Naive thymus-derived CD4-positive, alpha-beta T cell (primary cell): ENCODE measurements around the gene PLK5. TPM values are rescaled to one million over a fixed set of nuclear protein-coding genes. Genes with fewer than 3 reads are reported as not detected.
"Not testable (repeated sequence)": the region's sequence is repeated elsewhere in the genome, so short reads cannot be mapped to it uniquely, and the experiment has no call there.

Experiments
- ATAC-seq: fragments of 150-1000 bp; cut with Tn5 transposase; 2 replicates; pipeline ENCODE4 v1.10.0; 2021; ENCODE audit warnings: mild to moderate bottlenecking, moderate library complexity
- CTCF ChIA-PET: fragments of 350-600 bp; sonication (Branson Sonifier 250); formaldehyde crosslinking; loops from one replicate; lab custom pipeline; 2021; ENCODE audit warnings: antibody characterized with exemption; lab: Charles Lee
- POLR2A ChIA-PET: fragments of 350-600 bp; sonication (Branson Sonifier 250); formaldehyde crosslinking; loops from one replicate; lab custom pipeline; 2021; ENCODE audit warnings: antibody characterized with exemption, inconsistent platforms; lab: Charles Lee
- DNase-seq, 9 donors: peaks; one replicate each; pipeline versions ENCODE4 v3.0.0 to v3.0.0-alpha.2; 2020 to 2022; ENCODE audit warnings: mixed read lengths in 1 of 9
- H3K27ac ChIP-seq: one replicate; pipeline ENCODE4 v1.7.0; 2013; ENCODE audit warnings: mild to moderate bottlenecking, low read depth, low read length, moderate library complexity
- H3K27me3 ChIP-seq, 2 donors: one replicate each; pipeline ENCODE4 v1.7.0; 2013; ENCODE audit warnings: low read length in 2 of 2, mild to moderate bottlenecking in 2 of 2, moderate library complexity in 2 of 2; ENCODE audit not compliant: control insufficient read depth in 2 of 2, insufficient read depth in 2 of 2
- H3K36me3 ChIP-seq, 3 experiments: 1 replicate in 2 of 3; 2 replicates in 1 of 3; pipeline ENCODE4 v1.7.0; 2013; ENCODE audit warnings: low read length in 3 of 3, mild to moderate bottlenecking in 3 of 3, moderate library complexity in 1 of 3; ENCODE audit not compliant: insufficient read depth in 3 of 3, control insufficient read depth in 2 of 3
- H3K4me1 ChIP-seq, 2 donors: one replicate each; pipeline ENCODE4 v1.7.0; 2013; ENCODE audit warnings: low read length in 2 of 2, mild to moderate bottlenecking in 2 of 2, moderate library complexity in 1 of 2; ENCODE audit not compliant: control insufficient read depth in 2 of 2, insufficient read depth in 2 of 2
- H3K4me3 ChIP-seq: 2 replicates; pipeline ENCODE4 v1.7.0; 2013; ENCODE audit warnings: mild to moderate bottlenecking, low read length
- H3K9me3 ChIP-seq, 3 experiments: 1 replicate in 2 of 3; 2 replicates in 1 of 3; pipeline ENCODE4 v1.7.0; 2013; ENCODE audit warnings: low read length in 3 of 3; ENCODE audit not compliant: control insufficient read depth in 2 of 3
- H3K27ac Mint-ChIP-seq, 9 donors: one replicate each; pipeline ENCODE4 v1.8.0; 2020 to 2022; ENCODE audit warnings: mixed read lengths in 9 of 9, mild to moderate bottlenecking in 8 of 9, moderate library complexity in 5 of 9, inconsistent platforms in 2 of 9
- H3K27me3 Mint-ChIP-seq, 5 donors: one replicate each; pipeline ENCODE4 v1.8.0; 2021 to 2022; ENCODE audit warnings: mixed read lengths in 5 of 5, mild to moderate bottlenecking in 1 of 5
- H3K36me3 Mint-ChIP-seq, 5 donors: one replicate each; pipeline ENCODE4 v1.8.0; 2020 to 2022; ENCODE audit warnings: mixed read lengths in 5 of 5, mild to moderate bottlenecking in 3 of 5, inconsistent platforms in 1 of 5
- H3K4me1 Mint-ChIP-seq, 7 donors: one replicate each; pipeline ENCODE4 v1.8.0; 2020 to 2022; ENCODE audit warnings: mixed read lengths in 7 of 7, mild to moderate bottlenecking in 3 of 7, inconsistent platforms in 1 of 7
- H3K4me3 Mint-ChIP-seq, 10 donors: one replicate each; pipeline ENCODE4 v1.8.0; 2020 to 2022; ENCODE audit warnings: mild to moderate bottlenecking in 10 of 10, mixed read lengths in 10 of 10, moderate library complexity in 6 of 10, inconsistent platforms in 2 of 10
- H3K9me3 Mint-ChIP-seq, 11 donors: one replicate each; pipeline ENCODE4 v1.8.0; 2020 to 2022; ENCODE audit warnings: mixed read lengths in 11 of 11, mild to moderate bottlenecking in 4 of 11, inconsistent platforms in 1 of 11, moderate library complexity in 1 of 11
- intact Hi-C, 2 donors: fragments of 100-400 bp; cut with micrococcal nuclease; formaldehyde crosslinking; loops; one replicate each; pipeline ENCODE4 v1.15.1; 2023
- polyA plus RNA-seq, 2 donors: library from polyadenylated mRNA; unstranded; fragments of 300-500 nt; fragmentation: Illumina TruSeq; gene quantifications; one replicate each; pipeline ENCODE4 v1.2.3, GENCODE V29; 2021
- total RNA-seq, 6 experiments: library from RNA in 5 of 6; stranded (reverse) in 5 of 6; gene quantifications; 1 replicate in 5 of 6; 2 replicates in 1 of 6; pipeline ENCODE4 v1.2.3 and lab custom pipeline; 2021 to 2026

The PLK5 gene
- total and polyA plus RNA-seq, 7 experiments from 2014 or later: not detected

DNA sequence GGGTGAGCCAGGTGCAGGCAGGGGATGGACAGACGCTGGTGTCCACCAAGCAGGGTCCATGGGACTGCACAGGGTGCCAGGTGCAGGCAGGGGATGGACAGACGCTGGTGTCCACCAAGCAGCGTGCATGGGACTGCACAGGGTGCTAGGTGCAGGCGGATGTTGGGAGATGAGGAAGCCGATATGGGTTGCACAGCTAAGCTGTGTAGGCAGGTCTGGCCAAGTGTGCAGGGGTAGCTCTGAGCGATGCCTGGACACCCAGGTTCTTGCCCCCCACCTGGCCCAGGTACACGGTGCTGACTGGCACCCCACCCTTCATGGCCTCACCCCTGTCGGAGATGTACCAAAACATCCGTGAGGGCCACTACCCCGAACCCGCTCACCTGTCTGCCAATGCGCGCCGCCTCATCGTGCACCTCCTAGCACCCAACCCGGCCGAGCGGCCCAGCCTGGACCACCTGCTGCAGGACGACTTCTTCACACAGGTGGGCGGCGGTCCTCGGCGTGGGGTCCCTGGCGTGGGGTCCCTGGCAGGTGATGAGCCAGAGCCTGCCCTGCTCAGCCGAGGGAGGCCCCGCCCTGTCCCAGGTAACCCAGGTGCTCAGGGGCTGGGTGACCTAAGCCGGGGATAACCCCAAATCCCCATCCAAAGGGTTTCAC lies 3.9 kb downstream of the PLK5 start:
- H3K4me3 Mint-ChIP-seq: no peak overlapping the region
- peaks cover 0 to 9% (median 8%) of the 10 kb centered on the region in 7 donors for H3K4me1 Mint-ChIP-seq
- Histone ChIP-seq H3K4me3 (no peak overlapping the region), H3K4me1 (no peaks in the 10 kb centered on the region), H3K36me3 (no peaks in the 10 kb centered on the region), H3K27ac (no peak overlapping the region), H3K9me3 (no peaks in the 10 kb centered on the region), H3K27me3 (no peaks in the 10 kb centered on the region)
- CTCF ChIA-PET: no interaction called here
- ATAC-seq (no peak), DNase-seq (no peak)
- POLR2A ChIA-PET: no interaction called here
- no peak overlapping the region for H3K27ac Mint-ChIP-seq
- intact Hi-C loops: no loop called here
- H3K9me3 Mint-ChIP-seq: no peaks in the 10 kb centered on the region
- H3K36me3 Mint-ChIP-seq: peaks cover 0 to 4% (median 0%) of the 10 kb centered on the region in 5 donors
- peaks cover 26 to 47% (median 39%) of the 10 kb centered on the region in 5 donors for H3K27me3 Mint-ChIP-seq

DNA sequence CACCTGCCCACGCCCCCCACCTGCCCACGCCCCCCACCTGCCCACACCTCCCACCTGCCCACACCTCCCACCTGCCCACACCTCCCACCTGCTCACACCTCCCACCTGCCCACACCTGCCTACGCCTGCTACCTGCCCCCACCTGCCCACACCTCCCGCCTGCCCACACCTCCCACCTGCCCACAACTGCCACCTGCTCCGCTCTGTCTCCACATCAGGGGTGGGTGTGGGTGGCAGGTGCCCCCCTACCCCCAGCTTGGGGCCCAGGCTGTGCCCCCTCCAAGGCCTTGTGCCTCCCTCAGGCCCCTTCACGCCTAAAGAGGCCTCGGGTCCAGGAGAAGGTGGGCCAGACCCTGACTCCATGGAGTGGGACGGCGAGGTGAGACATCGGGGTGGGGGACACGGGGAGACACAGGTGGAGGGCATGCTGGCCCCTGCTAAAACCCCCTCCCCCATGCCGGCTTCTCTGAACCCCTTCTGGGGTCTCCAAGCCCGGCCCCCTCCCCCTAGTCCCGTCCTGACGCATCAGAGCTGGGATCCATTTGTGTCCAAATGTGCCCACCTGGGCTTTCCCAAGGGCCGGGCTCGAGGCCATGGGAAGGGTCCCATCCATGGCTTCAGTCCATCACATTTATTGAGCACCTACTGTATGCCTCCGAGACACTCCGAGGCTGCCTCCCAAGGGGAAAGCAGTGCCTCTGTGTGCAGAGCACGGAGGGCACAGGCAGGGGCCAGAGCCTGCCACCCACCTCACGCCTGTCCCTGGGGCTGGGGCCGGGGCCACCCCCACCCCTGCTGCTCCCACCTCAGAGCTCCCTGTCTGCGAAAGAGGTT lies 4.9 kb downstream of the PLK5 start:
- Mint-ChIP-seq H3K4me1 (peaks cover 0 to 9% (median 8%) of the 10 kb centered on the region in 7 donors), H3K27me3 (peaks cover 19 to 52% (median 32%) of the 10 kb centered on the region in 5 donors), H3K4me3 (no peak overlapping the region), H3K27ac (no peak overlapping the region), H3K36me3 (peaks cover 0 to 4% (median 0%) of the 10 kb centered on the region in 5 donors), H3K9me3 (no peaks in the 10 kb centered on the region)
- Histone ChIP-seq H3K4me1 (no peaks in the 10 kb centered on the region), H3K36me3 (no peaks in the 10 kb centered on the region), H3K27me3 (no peaks in the 10 kb centered on the region), H3K27ac (no peak overlapping the region), H3K4me3 (no peak overlapping the region), H3K9me3 (no peaks in the 10 kb centered on the region)
- ATAC-seq (no peak), DNase-seq (no peak)
- ChIA-PET POLR2A (no interaction called here), CTCF (no interaction called here)
- intact Hi-C loops: no loop called here

DNA sequence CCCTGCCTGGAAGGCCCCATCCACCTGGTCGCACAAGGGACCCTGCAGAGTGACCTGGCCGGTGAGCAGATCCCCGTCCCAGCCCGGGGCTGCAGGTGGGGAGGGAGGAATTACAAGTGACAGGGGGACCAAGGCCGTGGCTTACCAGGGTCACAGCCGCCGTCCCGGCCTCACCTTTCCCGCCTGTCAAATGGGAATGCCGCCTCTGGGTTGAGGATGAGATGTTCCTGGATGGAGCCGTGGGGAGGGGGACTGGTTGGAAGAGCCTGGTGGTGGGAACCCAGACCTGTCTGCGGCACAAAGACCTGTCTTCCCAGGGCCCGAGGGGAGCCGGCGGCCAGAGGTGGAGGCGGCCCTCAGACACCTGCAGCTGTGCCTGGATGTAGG lies 5.5 kb downstream of the PLK5 start:
- CTCF ChIA-PET: no interaction called here
- H3K36me3 Mint-ChIP-seq: peaks cover 0 to 4% (median 0%) of the 10 kb centered on the region in 5 donors
- Histone ChIP-seq H3K27ac (no peak overlapping the region), H3K9me3 (no peaks in the 10 kb centered on the region), H3K4me1 (no peaks in the 10 kb centered on the region), H3K36me3 (no peaks in the 10 kb centered on the region), H3K4me3 (no peak overlapping the region), H3K27me3 (no peaks in the 10 kb centered on the region)
- H3K27me3 Mint-ChIP-seq: peaks cover 17 to 50% (median 30%) of the 10 kb centered on the region in 5 donors
- no peak overlapping the region for H3K4me3 Mint-ChIP-seq
- peaks cover 0 to 8% (median 6%) of the 10 kb centered on the region in 7 donors for H3K4me1 Mint-ChIP-seq
- no peak overlapping the region for H3K27ac Mint-ChIP-seq
- intact Hi-C loops: no loop called here
- POLR2A ChIA-PET: no interaction called here
- DNase-seq: no peak
- ATAC-seq: no peak
- H3K9me3 Mint-ChIP-seq: no peaks in the 10 kb centered on the region

DNA sequence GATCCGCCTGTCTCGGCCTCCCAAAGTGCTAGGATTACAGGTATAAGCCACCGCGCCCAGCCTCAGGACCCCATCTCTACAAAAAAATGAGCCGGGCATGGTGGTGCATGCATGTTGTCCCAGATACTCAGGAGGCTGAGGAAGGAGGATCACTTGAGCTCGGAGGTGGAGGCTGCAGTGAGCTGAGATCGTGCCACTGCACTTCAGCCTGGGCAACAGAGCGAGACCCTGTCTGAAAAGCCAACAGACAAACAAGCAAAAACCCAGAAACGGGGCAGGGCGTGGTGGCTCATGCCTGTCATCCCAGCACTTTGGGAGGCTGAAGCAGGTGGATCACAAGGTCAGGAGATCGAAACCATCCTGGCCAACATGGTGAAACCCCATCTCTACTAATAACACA lies 7.0 kb downstream of the PLK5 start:
- POLR2A ChIA-PET, CTCF ChIA-PET, H3K9me3 Mint-ChIP-seq, ATAC-seq, intact Hi-C loops, H3K27me3 ChIP-seq, H3K36me3 ChIP-seq, H3K27ac Mint-ChIP-seq, DNase-seq, H3K4me1 ChIP-seq, H3K4me1 Mint-ChIP-seq, H3K4me3 Mint-ChIP-seq, H3K36me3 Mint-ChIP-seq, H3K4me3 ChIP-seq, H3K27ac ChIP-seq, H3K9me3 ChIP-seq: not testable (repeated sequence)
- H3K27me3 Mint-ChIP-seq: peaks cover 7 to 46% (median 23%) of the 10 kb centered on the region in 5 donors

DNA sequence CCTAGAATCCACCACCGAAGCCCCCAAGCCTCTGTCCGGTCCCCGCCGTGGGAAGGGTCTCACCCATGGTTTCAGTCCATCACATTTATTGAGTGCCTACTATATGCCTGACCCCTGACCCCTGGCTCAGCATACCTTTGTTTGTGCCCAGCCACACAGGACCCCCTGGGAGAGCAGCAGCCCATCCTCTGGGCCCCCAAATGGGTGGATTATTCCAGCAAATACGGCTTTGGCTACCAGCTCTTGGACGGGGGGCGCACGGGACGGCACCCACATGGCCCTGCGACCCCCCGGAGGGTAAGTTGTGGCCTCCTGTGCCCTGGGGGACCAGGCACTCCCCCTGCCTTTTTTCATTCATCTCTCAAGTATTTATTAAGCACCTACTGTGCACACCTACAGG lies 7.7 kb downstream of the PLK5 start:
- Histone ChIP-seq H3K36me3 (no peaks in the 10 kb centered on the region), H3K4me1 (no peaks in the 10 kb centered on the region), H3K4me3 (no peak overlapping the region), H3K27me3 (no peaks in the 10 kb centered on the region), H3K9me3 (no peaks in the 10 kb centered on the region), H3K27ac (no peak overlapping the region)
- ChIA-PET CTCF (no interaction called here), POLR2A (no interaction called here)
- ATAC-seq (no peak), DNase-seq (no peak)
- Mint-ChIP-seq H3K4me3 (no peak overlapping the region), H3K36me3 (no peaks in the 10 kb centered on the region), H3K27ac (no peak overlapping the region), H3K27me3 (peaks cover 0 to 39% (median 16%) of the 10 kb centered on the region in 5 donors), H3K4me1 (no peaks in the 10 kb centered on the region), H3K9me3 (peaks cover 0 to 2% (median 0%) of the 10 kb centered on the region in 11 donors)
- intact Hi-C loops: no loop called here

DNA sequence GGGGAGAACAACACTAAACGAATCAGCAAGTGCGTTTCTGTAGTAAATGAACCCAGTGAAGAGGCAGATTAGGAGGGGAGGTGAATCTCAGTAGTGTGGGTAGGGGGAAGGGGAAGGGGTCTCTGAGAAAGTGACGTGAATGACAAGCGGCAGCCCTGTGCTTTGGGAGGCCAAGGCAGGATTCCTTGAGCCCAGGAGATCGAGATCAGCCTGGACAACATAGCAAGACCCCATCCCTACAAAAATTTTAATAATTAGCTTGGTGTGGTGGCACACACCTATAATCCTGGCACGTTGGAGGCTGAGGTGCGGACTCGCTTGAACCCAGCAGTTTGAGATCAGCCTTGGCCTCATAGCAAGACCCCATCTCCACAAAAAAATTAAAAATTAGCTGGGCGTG lies 8.1 kb downstream of the PLK5 start:
- intact Hi-C loops: no loop called here
- no peaks in the 10 kb centered on the region for H3K36me3 ChIP-seq
- H3K27me3 ChIP-seq: no peaks in the 10 kb centered on the region
- POLR2A ChIA-PET: no interaction called here
- Mint-ChIP-seq H3K4me1 (no peaks in the 10 kb centered on the region), H3K9me3 (peaks cover 0 to 2% (median 0%) of the 10 kb centered on the region in 11 donors), H3K27me3 (peaks cover 0 to 36% (median 14%) of the 10 kb centered on the region in 5 donors), H3K4me3 (no peak overlapping the region), H3K36me3 (no peaks in the 10 kb centered on the region), H3K27ac (no peak overlapping the region)
- DNase-seq (no peak), ATAC-seq (no peak)
- H3K27ac ChIP-seq: no peak overlapping the region
- CTCF ChIA-PET: no interaction called here
- no peaks in the 10 kb centered on the region for H3K9me3 ChIP-seq
- H3K4me1 ChIP-seq: no peaks in the 10 kb centered on the region
- H3K4me3 ChIP-seq: no peak overlapping the region
